ENCODE results near the gene USP24. TPM values are rescaled to one million over a fixed set of nuclear protein-coding genes. Genes with fewer than 3 reads are reported as not detected.

USP24 gene
- total and polyA plus RNA-seq, 12 donors: 11.3 to 45.1 (median 25.9) TPM

DNA sequence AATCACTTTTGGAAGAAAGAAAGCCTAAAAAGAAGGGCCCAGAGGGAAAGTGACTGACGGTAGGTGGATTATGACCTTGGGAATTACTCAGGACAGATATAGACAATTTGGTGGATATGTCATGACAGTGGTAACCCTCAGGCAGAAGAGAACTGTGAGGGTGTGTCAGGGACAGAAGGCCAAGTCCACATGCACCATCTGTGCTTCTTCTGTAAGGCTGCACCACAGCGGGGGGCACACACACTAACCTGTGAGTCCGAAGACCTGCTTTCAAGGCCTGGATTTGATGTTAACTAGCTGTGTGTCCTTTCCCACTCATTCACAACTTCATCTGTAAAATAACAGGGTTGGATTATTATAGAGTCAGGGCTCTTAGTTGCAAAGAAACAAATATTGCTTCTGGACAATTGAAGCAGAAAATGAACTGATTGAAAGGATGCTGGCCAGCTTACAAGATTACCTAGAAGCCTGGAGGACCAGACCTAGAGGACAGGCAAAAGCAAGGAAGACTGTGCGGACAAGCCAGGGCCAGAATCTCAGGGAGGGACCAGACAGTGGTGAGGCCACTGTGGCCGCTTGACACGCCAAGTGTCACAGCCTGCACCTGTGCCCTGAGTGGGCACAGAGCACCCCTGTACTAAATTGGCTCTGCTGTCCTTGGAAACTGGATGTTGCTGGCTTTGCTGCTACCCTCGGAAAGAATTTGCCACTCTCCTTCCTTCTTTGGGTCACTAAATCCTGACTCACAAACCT, 34.7 kb upstream of the USP24 start:
- no peak overlapping the region for H3K4me3 ChIP-seq
- no peak for TF ChIP-seq POLR2A (IDR thresholded peaks at IDR 0.05)
- TF ChIP-seq, protein P1, sequence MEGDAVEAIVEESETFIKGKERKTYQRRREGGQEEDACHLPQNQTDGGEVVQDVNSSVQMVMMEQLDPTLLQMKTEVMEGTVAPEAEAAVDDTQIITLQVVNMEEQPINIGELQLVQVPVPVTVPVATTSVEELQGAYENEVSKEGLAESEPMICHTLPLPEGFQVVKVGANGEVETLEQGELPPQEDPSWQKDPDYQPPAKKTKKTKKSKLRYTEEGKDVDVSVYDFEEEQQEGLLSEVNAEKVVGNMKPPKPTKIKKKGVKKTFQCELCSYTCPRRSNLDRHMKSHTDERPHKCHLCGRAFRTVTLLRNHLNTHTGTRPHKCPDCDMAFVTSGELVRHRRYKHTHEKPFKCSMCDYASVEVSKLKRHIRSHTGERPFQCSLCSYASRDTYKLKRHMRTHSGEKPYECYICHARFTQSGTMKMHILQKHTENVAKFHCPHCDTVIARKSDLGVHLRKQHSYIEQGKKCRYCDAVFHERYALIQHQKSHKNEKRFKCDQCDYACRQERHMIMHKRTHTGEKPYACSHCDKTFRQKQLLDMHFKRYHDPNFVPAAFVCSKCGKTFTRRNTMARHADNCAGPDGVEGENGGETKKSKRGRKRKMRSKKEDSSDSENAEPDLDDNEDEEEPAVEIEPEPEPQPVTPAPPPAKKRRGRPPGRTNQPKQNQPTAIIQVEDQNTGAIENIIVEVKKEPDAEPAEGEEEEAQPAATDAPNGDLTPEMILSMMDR (IDR thresholded peaks at IDR 0.05): no peak
- WGBS, 4 donors: 76 to 83% (median 79%) methylated on average over 7 of the region's 7 CpGs
- DNase-seq: no peak
- no peaks in the 10 kb centered on the region for H3K9me3 ChIP-seq (replicated peaks in 1 of 3)
- intact Hi-C loops (cut with DNase I): no loop called here
- no peaks in the 10 kb centered on the region for H3K4me1 ChIP-seq (replicated peaks in 1 of 2)
- no peaks in the 10 kb centered on the region for H3K36me3 ChIP-seq (replicated peaks in 1 of 2)
- H3K27me3 ChIP-seq: no peaks in the 10 kb centered on the region
- H3K27ac ChIP-seq: no peak overlapping the region

DNA sequence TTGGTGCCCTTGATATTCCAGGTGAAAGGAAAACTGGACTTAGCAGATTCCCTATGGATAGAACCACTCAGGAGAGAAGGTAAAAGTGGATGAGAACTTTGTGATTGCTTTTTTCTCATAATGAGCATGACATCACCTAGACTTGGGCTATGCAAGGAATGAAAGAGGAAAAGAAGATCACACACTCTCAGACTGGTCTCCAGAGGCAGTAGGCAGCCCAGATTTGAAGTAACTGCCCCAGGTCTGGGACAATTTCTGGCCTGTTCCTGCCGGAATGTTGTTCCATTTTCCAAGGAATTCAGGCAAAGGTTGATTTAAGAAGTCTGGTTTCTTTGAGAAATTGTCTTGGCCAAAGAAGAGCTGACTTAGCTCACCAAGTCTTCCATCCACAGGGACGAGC, 31.7 kb upstream of the USP24 start:
- Histone ChIP-seq H3K9me3 (replicated peaks in 1 of 3) (no peaks in the 10 kb centered on the region), H3K4me3 (no peak overlapping the region), H3K27me3 (no peaks in the 10 kb centered on the region), H3K36me3 (replicated peaks in 1 of 2) (no peaks in the 10 kb centered on the region), H3K27ac (no peak overlapping the region), H3K4me1 (replicated peaks in 1 of 2) (no peaks in the 10 kb centered on the region)
- no peak for TF ChIP-seq POLR2A (IDR thresholded peaks at IDR 0.05)
- TF ChIP-seq, protein P1 (IDR thresholded peaks at IDR 0.05): no peak
- DNase-seq: no peak
- WGBS, 4 donors: 89 to 92% (median 90%) methylated on average over 2 of the region's 2 CpGs
- intact Hi-C loops (cut with DNase I): no loop called here

DNA sequence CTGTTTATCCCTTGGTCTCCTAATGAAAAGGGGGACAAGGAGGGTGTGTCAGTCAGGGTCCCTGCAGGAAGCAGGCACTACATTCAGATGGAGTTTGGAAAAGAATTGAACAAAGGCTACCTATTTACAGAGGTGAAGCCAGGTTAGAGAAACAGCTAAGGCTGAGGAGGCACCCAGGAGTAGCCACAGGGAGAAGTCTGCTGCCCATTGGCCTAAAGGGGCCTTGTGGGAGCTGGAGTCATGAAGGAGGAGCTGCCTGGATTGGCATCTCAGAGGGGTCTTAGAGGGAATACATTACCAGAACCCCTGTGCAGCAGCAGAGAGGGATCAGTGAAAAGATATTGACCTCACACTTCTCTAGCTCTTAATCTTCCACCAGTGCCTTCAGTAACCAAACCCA, 31.2 kb upstream of the USP24 start:
- no peak overlapping the region for H3K4me3 ChIP-seq
- intact Hi-C loops (cut with DNase I): no loop called here

DNA sequence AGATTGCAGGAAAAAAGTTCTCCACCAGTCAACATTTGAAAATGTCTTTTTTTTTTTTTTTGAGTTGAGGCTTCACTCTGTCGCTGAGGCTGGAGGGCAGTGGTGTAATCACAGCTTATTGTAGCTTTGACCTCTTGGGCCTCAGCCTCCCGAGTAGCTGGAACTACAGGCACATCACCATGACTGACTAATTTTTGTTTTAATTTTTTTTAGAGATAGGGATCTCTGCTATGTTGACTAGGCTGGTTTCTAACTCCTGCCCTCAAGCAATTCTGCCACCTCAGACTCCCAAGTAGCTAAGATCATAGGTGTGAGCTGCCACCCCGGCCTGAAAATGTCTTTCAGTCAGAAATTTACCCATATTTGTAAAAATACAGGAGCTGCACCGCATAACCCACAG, 30.6 kb upstream of the USP24 start:
- H3K27ac ChIP-seq: no peak overlapping the region
- TF ChIP-seq POLR2A (IDR thresholded peaks at IDR 0.05): no peak
- TF ChIP-seq, protein P1 (IDR thresholded peaks at IDR 0.05): no peak
- H3K27me3 ChIP-seq: no peaks in the 10 kb centered on the region
- H3K4me1 ChIP-seq (replicated peaks in 1 of 2): no peaks in the 10 kb centered on the region
- no peak for DNase-seq
- no peaks in the 10 kb centered on the region for H3K36me3 ChIP-seq (replicated peaks in 1 of 2)
- intact Hi-C loops (cut with DNase I): no loop called here
- no peaks in the 10 kb centered on the region for H3K9me3 ChIP-seq (replicated peaks in 1 of 3)
- H3K4me3 ChIP-seq: no peak overlapping the region
- WGBS, 4 donors: 70 to 88% (median 74%) methylated on average over 4 of the region's 4 CpGs

More for the DNA sequence above, 31.2 kb upstream of the USP24 start:
- H3K27me3 ChIP-seq: no peaks in the 10 kb centered on the region
- DNase-seq: no peak
- no peak for TF ChIP-seq POLR2A (IDR thresholded peaks at IDR 0.05)
- TF ChIP-seq, protein P1 (IDR thresholded peaks at IDR 0.05): no peak
- no peaks in the 10 kb centered on the region for H3K9me3 ChIP-seq (replicated peaks in 1 of 3)
- no peaks in the 10 kb centered on the region for H3K4me1 ChIP-seq (replicated peaks in 1 of 2)
- no peaks in the 10 kb centered on the region for H3K36me3 ChIP-seq (replicated peaks in 1 of 2)
- H3K27ac ChIP-seq: no peak overlapping the region
